CD4-positive, alpha-beta T cell treated with Interleukin-2 at 100 ng/mL for 4 hours (primary cell): ENCODE data around the gene OR12D3.
"Not testable (repeated sequence)": the region's sequence is repeated elsewhere in the genome, so short reads cannot be mapped to it uniquely, and the experiment has no call there.

Experiments used
- DNase-seq: peaks from one replicate; pipeline ENCODE4 v3.0.0-alpha.2; 2020; ENCODE audit warnings: low spot score

OR12D3 gene, protein sequence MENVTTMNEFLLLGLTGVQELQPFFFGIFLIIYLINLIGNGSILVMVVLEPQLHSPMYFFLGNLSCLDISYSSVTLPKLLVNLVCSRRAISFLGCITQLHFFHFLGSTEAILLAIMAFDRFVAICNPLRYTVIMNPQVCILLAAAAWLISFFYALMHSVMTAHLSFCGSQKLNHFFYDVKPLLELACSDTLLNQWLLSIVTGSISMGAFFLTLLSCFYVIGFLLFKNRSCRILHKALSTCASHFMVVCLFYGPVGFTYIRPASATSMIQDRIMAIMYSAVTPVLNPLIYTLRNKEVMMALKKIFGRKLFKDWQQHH

DNA sequence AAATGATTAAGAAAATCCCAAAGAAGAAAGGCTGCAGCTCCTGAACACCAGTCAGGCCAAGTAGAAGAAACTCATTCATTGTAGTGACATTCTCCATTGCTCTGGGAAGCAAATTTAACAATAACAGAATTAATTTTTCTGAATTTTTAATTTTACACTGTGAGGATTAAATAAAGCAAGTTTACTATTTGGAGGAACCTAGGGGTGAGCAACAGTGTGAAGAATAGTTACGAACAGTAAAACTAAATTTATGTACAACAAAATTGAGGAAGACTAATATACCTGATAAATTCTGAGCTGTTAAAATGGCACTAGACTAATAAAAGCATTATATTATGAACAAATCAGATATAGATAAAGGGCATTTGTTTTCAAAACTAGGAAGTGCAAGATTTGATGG, at the start of gene OR12D3:
Gene OR12D3, minus strand, starts transcription at position 101 of the 400 bp plus-strand sequence. Its CDS starts 4 bp downstream, at position 97.
- DNase-seq: no peak

DNA sequence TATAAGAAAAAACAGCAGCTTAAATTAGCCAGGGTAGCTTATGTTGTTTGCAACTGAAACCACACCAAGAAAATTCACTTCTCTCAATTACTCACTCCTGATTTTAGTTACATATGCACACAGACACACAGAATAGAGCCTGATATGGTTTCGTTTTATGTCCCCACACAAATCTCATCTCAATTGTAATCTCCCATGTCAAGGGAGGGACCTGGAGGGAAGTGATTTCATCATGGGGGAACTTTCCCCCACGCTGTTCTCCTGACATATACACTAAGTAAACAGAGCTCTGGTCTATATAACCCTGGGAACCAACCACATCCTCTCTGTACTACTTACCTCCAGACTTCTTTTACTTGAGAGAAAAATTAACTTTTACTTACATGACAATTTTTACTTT, 49.5 kb upstream of the OR12D3 start:
- no peak for DNase-seq

DNA sequence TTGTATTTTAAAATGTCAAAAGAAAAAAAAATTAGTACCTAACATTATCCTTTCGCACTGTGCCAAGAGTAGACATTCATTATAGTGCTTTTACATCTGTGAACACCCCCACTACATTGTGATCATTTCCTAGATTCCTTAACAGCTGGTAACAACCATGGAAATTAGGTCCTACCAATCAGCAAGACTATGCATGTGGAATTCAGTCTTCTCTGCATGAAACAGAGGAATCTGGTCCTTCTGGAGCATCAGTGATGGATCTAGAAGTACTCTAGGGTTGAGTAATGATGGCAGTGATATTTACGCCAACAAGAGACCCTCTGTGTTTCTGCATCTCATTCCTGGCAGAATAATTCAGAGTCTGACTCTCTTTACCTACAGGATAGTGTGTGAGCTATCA, 49.1 kb upstream of the OR12D3 start:
- DNase-seq: no peak

- DNase-seq: no peak
Observed at GRCh38 chr6:29419516-29419915, 44.4 kb upstream of the OR12D3 start.

DNA sequence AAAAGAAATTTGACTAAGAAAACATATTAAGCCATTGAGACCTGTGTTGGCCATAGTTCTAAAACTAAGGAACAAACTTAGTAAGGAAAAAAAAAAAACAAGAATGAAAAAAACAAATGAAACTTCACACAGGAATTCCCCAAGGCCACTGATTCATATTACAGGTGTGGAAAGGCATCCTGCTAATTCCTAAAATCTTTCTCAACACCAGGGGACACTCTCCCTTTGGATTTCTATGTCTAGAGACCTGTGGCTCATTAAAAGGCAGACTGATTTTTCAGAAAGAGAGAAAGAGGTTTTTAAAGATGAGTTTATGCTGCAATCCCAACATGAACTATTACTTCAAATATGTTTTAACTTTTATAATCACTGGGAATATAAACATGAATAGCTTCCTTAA, 39.5 kb upstream of the OR12D3 start, which contains the start of gene OR12D1:
Gene OR12D1, plus strand, starts transcription at position 341 of the 400 bp plus-strand sequence.
- no peak for DNase-seq

GRCh38 chr6:29403801-29404200, 28.7 kb upstream of the OR12D3 start:
- no peak for DNase-seq

DNA sequence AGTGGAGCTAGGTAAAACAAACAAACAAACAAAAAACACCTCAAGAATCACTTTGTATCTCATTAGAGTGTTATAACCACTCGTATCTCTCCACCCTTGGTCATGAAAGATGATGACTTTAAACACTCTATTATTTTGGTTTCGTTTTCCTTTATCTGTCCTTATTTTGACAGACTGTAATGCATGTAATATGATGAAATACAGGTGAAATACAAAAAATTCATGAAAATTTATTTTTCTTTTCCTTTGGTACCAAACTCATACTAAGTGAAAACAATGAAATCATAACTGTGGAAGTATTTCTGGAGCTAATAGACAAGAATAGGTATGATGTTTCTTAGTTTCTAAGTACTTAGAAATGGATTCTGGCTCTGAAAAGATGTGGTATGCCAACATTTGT, 24.4 kb upstream of the OR12D3 start:
- no peak for DNase-seq

DNA sequence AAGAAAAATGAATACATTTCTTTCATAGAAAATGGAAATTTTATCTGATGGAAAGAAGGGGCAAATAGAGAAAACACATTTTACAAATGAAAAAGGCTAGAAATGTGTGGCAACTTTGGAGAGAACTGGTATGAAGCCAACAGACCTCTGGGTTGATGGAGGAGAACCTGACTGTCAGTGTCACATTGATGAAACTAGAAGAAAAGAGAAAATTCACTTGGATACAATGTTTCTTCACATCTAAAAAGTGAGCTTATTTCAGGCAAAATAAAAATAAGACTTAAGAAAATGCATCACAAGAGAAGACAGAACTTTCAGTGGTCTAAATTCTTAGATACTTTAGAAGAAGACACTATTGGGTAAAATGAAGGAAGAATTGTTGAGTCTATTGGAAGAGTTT, 20.2 kb upstream of the OR12D3 start, which contains the start of gene OR12D2:
Gene OR12D2, plus strand, starts transcription at position 301 of the 400 bp plus-strand sequence. CDS start 1,069 bp downstream, outside the sequence.
- DNase-seq: no peak

DNA sequence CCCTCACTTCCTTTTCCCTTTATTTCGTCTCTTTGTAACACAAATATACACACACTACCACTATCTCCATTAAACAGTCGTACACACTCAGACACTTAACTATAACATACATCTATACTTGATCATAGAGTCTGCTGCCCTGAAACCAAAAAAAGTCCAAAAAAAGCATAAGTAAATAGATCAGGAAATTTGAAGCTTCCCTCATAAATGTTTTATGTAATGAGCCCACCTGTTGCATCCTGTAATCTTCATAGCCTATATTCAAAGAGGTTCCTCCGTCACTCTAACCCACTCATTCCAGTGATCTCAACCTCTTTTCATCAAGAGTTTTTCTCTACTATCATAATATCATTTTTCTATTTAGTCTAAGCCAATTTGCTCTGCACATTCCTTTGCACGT, 13.4 kb upstream of the OR12D3 start:
- DNase-seq: no peak

- no peak for DNase-seq
Observed at GRCh38 chr6:29376003-29376402, 912 bp upstream of the OR12D3 start.

- DNase-seq: no peak
Observed at GRCh38 chr6:29368765-29369164, 6.3 kb downstream of the OR12D3 start, which contains the start of gene OR5V1. Gene OR5V1, minus strand, starts transcription at chr6:29368865. Its CDS starts 12,670 bp downstream, at chr6:29356195.

DNA sequence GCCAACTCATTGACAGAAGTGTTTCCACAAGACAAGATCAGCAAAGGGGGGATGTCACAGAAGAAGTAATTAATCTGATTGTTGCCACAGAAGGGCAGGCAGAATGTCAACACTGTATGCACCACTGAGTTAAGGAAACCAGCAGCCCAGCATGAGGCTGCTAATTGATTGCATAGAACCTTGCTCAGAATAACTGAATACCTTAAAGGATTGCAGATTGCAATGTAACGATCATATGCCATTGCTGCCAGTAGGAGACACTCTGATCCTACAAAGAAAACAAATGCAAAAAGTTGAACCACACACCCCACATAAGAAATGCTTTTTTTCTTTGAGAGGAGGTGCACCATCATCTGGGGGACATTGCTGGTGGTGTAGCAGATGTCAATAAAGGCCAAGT, 19.5 kb downstream of the OR12D3 start:
- no peak for DNase-seq

DNA sequence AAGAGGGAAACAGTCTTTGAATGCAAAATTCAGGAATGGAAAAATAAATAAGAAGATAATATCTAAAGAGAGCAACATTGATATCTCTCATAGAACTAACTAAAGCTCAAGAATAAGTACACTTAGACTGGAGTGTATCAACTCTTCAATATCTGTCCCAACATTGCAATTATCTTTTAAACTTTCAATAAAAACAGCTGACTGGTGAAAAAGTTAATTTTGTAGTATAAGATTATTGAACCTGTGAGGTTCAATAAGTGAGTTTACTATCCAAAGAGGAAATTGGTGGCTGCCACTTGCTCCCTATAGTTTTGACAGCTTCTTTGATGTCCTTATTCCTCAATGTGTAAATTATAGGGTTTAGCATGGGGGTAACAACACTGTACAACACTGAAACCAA, 20.1 kb downstream of the OR12D3 start:
- DNase-seq: no peak

DNA sequence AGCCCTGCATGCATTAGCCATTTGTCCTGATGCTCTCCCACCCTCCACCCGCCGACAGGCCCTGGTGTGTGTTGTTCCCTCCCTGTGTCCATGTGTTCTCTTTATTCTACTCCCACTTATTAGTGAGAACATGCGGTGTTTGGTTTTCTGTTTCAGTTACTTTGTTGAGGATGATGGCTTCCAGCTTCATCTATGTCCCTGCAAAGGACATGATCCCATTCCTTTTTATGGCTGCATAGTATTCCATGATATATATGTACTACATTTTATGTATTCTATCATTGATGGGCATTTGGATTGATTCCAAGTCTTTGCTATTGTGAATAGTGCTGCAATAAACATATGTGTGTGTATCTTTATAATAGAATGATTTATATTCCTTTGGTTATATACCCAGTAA, 25.7 kb downstream of the OR12D3 start:
- DNase-seq: not testable (repeated sequence)

DNA sequence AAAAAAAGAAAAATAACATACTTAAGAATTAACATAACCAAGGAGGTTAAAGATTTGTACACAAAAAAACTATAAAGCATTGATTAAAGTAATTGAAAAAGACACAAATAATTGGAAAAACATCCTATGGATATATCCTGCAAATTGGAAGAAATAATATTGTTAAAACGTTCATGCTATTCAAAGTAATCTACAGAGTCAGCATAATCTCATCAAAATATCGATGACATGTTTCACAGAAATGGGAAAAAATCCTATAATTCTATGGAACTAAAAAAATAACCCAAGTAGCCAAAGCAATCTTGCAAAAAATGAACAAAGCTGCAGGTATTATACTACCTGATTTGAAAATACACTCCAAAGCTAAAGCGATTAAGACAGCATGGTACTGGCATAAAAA, 29.7 kb downstream of the OR12D3 start:
- DNase-seq: no peak

GRCh38 chr6:29336269-29336668, 38.8 kb downstream of the OR12D3 start:
- no peak for DNase-seq

DNA sequence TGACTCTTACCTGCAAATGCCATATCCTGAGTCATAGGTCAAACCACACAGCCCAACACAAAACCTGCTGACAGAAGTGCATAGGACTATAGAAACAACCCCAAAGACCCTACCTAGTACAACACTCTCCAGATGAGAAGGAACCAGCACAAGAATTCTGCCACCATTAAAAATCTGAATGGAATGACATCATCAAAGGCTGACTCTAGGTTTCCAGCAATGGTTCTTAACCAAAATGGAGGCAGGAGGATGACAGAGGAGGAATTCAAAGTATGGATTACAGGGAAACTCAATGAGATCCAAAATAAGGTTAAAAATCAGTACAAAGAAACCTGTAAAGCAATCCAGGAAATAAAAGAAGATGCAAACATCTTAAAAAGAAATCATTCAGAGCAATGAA, 42.4 kb downstream of the OR12D3 start:
- DNase-seq: no peak

DNA sequence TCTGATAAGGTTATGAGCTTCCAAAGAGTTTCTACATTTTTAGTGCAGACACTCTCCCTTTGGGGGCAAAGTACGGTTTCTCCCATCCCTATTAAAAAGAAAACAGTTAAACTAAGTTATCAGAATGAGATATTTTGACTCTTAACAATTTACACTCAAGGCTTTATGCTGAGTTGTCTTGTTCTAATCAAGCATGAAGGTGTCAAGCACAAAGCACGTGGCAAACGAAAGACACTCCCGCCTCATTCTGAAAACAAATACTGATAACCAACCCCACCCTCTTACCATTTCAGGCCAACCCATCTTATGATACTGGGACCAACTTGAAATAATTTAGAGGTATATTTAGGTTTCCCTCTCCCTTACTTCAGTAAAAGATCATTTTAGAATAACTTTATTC, 49.3 kb downstream of the OR12D3 start:
- no peak for DNase-seq
